ENCODE measurements around the gene CTNNA3. TPM values are rescaled to one million over a fixed set of nuclear protein-coding genes. Genes with fewer than 3 reads are reported as not detected.

The CTNNA3 gene
- total and polyA plus RNA-seq, 2 of the 4 experiments (the other 2 are of a cell fraction): 0.19 to 0.90 TPM

GRCh38 chr10:66222462-66223046, 1473.4 kb downstream of the CTNNA3 start:
- no peak overlapping the region for H3K9ac ChIP-seq (ENCODE audit: low read depth, low read length)
- WGBS, 2 experiments (ENCODE audit: extremely low coverage in 2 of 2, insufficient read length in 1 of 2): 43% methylated on average over 1 of the region's 3 CpGs; no CpG with 5 or more reads in 1 of the 2 experiments
- in situ Hi-C loops (cut with MboI; ENCODE audit: low sequenced_read_pairs) (no loop called here), intact Hi-C loops (cut with micrococcal nuclease) (no loop called here), dilution Hi-C loops (cut with HindIII; ENCODE audit: low sequenced_read_pairs, unreplicated experiment) (no loop called here)
- H4K91ac ChIP-seq (ENCODE audit: insufficient read depth, low read depth, low read length): no peak overlapping the region
- H3K9me1 ChIP-seq (ENCODE audit: insufficient read depth, low read length): no peaks in the 10 kb centered on the region
- TF ChIP-seq MXI1 (IDR thresholded peaks at IDR 0.05; ENCODE audit: borderline replicate concordance, low read depth, low read length) (no peak), MAFK (IDR thresholded peaks at IDR 0.05; ENCODE audit: low read depth, low read length) (no peak), SMC3 (IDR thresholded peaks at IDR 0.05; ENCODE audit: low read depth, low read length) (no peak), RFX5 (IDR thresholded peaks at IDR 0.05; ENCODE audit: low read depth, low read length) (no peak)
- H3K4ac ChIP-seq (ENCODE audit: low read depth, low read length): no peak overlapping the region
- no peak overlapping the region for H2BK120ac ChIP-seq (ENCODE audit: low read depth, low read length)
- no peak overlapping the region for H3K23ac ChIP-seq (ENCODE audit: low read depth, low read length)
- no peaks in the 10 kb centered on the region for H4K20me1 ChIP-seq (ENCODE audit: insufficient read depth, low read length)
- no peak overlapping the region for H3K14ac ChIP-seq (replicated peaks; ENCODE audit: low read depth, low read length)
- H3K4me2 ChIP-seq (ENCODE audit: low read depth, low read length): no peak overlapping the region
- no peak overlapping the region for H3K18ac ChIP-seq (ENCODE audit: low read depth, low read length)
- CTCF ChIA-PET: no interaction called here
- BruUV-seq (replicated peaks): no TSS peak
- H3K79me1 ChIP-seq (ENCODE audit: low read depth in 1 of 2, low read length in 2 of 2): no peaks in the 10 kb centered on the region
- H3K9me3 ChIP-seq (ENCODE audit: control insufficient read depth, insufficient read depth, low read length): 0 out of 2 replicates have a peak, but pooled peaks cover 2% of the 10 kb centered on the region
- no peaks in the 10 kb centered on the region for H3K27me3 ChIP-seq (ENCODE audit: control insufficient read depth, insufficient read depth, low read length)
- no peak overlapping the region for H2AFZ ChIP-seq (replicated peaks; ENCODE audit: low read length, poor library complexity)
- no peak overlapping the region for H2AK9ac ChIP-seq (replicated peaks; ENCODE audit: low read depth, low read length, poor library complexity)
- H3K27ac ChIP-seq (ENCODE audit: insufficient read depth, low read length): no peak overlapping the region
- DNase-seq (no peak), ATAC-seq (ENCODE audit: low read depth) (no peak)
- POLR2A ChIA-PET (ENCODE audit: unreplicated experiment): no interaction called here
- no peak overlapping the region for H2BK5ac ChIP-seq (ENCODE audit: low read depth, low read length, poor library complexity, severe bottlenecking)
- H3K4me1 ChIP-seq (ENCODE audit: control insufficient read depth, insufficient read depth, low read length): no peaks in the 10 kb centered on the region
- no peak overlapping the region for H3K56ac ChIP-seq (ENCODE audit: extremely low read depth, insufficient read depth, low read length)
- H2BK20ac ChIP-seq (ENCODE audit: low read depth, low read length): no peak overlapping the region
- H3K4me3 ChIP-seq (ENCODE audit: insufficient read depth, low read depth, low read length): no peak overlapping the region
- H3K36me3 ChIP-seq (ENCODE audit: control insufficient read depth, insufficient read depth, low read length): no peaks in the 10 kb centered on the region
- H2BK15ac ChIP-seq (ENCODE audit: low read depth, low read length): no peak overlapping the region
- H4K8ac ChIP-seq (ENCODE audit: low read depth in 2 of 2, low read length in 2 of 2): no peak overlapping the region
- no peak overlapping the region for H2AK5ac ChIP-seq (ENCODE audit: low read depth, low read length)
- H4K5ac ChIP-seq (ENCODE audit: low read depth, low read length): no peak overlapping the region
